GM18505 (cell line): ENCODE data around the gene ARID3A.
A peak's percentile ranks its signal among the peaks of the same experiment; 100 is the strongest.
"Not testable (repeated sequence)": the region's sequence is repeated elsewhere in the genome, so short reads cannot be mapped to it uniquely, and the experiment has no call there.

Experiments used
- ATAC-seq: cut with Tn5 transposase; IDR thresholded peaks from one replicate; pipeline ENCODE4 v1.9.1; 2021; ENCODE audit not compliant: unreplicated experiment
- POLR2A ChIP-seq: IDR thresholded peaks from 4 replicates; pipeline ENCODE4 v1.6.1; 2011; ENCODE audit warnings: borderline replicate concordance; ENCODE audit not compliant: insufficient read depth, insufficient read length; ENCODE audit errors: extremely low read depth

ARID3A gene

DNA sequence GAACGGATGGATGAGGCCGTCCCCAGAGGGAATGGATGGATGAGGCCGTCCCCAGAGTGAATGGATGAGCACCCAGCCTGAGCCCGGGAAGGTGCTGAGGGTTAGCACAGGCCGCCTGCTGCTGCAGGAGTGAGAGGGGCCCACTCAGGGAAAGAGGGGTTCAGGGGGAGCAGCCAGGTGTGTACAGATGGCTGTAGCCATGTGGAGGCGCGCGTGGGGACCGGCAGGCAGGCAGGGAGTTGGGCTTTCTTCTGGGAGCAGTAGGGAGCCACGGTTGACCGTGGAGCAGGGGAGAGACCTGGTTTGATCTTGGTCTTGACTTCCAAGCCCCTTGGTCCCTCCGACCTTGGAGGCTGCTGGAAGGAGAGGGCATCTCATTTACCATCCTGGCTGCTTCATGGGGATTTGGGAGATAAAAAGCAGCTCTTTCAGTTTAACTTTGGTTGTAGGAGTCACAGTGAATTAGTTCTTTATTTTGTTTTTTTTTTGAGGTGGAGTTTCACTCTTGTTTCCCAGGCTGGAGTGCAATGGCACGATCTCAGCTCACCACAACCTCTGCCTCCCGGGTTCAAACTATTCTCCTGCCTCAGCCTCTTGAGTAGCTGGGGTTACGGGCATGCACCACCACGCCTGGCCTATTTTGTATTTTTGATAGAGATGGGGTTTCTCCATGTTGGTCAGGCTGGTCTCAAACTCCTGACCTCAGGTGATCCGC lies 24.7 kb downstream of the ARID3A start:
- TF ChIP-seq POLR2A: peak; percentile 20
- ATAC-seq: no peak

DNA sequence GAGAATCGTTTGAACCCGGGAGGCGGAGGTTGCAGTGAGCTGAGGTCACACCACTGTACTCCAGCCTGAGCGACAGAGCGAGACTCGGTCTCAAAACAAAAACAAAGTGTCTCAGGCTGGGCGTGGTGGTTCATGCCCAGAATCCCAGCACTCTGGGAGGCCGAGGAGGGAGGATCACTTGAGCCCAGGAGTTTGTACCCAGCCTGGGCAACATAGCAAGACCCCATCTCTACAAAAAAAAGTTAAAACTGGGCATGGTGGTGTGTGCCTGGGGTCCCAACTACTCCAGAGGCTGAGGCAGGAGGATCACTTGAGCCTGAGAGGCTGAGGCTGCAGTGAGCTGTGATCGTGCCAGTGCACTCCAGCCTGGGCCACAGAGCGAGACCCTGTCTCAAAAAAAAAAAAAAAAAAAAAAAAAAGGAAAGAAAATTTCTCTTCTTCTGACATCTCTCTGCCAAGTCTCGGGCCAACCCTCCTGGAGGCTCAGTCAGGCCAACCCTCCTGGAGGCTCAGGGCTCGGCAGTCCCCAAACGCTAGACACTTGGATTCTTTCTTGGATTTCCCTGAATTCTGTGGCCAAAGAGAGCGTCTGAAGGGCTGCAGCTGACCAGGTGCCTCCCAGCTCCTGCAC lies 26.3 kb downstream of the ARID3A start:
- TF ChIP-seq POLR2A: no peak
- ATAC-seq: no peak

DNA sequence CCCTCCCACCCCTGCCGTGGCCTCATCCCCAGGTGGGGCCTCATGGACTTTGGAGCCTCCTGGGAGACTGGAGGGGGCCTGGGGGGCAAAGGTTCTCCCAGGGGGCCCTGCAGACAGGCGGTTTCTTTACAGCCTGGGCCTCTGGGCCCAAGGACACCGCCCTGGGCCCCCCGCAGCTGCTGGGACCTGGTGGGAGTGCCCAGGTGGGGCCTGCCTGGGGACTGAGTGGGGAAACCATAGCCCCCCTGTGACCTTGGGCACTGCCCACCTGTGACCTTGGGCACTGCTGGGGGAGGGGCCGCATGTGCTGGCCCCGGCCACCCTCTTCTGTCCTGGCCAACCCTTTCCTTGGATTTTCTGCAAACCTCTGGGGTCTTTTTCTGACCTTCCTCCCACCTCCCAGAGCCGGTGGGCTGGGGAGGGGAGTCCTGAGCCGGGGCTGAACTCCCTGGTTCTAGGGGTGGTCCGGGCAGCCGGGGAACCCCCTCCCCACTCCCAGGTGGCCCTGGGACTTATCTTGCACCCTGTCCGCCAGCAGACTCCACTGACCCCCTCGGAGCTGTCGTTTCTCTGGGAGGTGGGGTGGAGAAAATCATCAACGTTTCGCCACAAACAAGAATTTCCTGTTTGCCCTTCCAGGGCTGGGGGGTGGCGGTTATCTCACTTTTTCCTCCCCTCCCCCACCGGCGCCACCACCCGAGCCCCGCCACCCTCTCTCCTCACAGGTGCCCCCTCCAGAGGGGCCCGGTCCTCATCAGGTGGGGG lies 27.0 kb downstream of the ARID3A start:
- ATAC-seq: no peak
- no peak for TF ChIP-seq POLR2A

DNA sequence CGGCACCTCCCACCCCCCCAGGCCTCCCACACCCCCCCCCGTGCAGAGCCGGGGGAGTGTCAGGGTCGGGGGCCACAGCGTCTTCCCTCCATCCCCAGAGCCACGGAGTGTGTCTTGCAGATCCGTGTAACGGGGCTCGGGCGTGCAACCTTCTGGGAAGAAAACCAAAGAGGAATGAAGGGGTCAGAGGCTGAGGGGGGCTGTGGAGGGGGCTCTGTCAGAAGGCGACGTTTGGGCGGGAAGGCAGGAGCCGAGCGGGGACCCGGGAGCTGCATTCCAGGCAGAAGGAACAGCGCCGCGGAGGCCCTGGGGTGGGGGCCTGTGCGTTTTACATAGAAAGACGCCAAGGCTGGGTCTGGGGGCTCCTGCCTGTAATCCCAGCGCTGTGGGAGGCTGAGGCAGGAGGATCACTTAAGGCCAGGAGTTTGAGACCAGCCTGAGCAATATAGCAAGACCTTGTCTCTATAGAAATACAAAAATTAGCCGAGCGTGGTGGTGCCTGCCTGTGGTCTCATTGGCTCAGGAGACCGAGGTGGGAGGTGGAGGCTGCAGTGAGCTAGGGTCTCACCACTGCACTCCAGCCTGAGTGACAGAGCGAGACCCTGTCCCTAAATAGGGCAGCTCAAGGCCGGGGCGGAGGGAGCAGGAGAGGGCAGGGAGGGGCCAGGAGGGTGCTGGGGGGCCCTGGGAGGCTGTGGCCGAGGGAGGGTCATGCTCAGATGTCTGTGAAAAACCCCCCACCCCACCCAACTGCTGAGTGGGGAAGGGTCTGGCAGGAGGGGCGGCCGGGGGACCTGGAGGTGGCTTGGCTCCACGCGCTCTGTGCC lies 27.8 kb downstream of the ARID3A start:
- no peak for ATAC-seq
- TF ChIP-seq POLR2A: no peak

DNA sequence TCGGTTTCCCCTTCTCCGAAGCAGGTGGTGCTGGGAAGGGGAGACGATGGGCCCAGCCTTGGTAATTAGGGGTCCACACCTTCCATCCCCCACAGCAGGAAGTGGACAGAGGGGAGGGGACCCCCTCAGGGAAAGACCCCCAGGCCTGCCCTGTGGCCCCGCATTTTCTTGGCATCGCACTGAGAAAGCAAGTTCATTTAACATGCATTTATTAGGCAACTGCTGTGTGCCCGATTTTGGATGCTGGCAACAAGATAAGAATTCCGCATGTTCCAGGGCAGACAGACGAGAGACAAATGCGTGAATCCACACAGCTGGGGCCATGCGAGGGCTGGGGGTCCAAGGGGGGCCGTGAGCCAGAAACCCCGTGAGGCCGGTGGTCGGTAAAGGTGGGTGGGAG lies 28.4 kb downstream of the ARID3A start:
- TF ChIP-seq POLR2A: no peak
- no peak for ATAC-seq

DNA sequence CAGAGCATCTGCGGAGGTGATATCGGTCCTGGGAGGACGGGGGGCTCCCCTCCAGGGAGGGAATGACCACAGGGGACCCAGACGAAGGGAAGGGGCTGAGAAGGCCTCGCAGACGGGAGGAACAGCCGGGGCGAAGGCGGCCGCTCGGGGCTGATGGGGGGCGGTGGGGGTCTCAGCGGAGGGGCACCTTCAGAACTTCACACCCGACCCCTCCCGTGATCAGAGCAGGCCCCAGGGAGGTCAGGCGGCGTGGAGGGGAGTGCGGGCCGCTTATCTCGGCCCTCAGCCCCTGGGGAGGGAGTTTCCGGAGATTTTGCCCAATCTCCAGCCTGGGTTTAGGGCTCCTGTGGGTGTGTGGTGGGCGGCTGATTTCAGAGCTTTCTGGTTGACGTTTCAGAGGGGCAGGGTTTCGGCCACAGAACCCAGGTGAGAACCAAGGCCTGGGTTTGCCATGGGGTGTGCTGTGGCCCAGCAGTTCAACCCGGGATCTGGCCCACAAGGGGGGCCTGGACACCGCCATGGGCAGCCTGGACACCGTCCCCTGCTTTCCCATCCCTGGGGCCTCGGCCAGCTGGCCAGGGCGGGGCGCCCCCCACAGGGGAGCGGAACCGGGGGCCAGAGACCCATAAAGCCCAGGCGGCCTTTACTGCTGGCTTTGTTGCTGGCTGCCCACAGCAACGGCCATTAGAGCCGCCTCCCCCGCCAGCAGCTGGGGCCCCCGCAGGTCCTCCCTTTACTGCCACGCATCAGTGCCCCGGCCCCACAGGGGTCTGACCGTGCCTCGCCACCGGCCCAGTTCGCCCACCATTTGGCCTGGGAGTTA lies 29.0 kb downstream of the ARID3A start:
- TF ChIP-seq POLR2A: peak; percentile 68
- no peak for ATAC-seq

DNA sequence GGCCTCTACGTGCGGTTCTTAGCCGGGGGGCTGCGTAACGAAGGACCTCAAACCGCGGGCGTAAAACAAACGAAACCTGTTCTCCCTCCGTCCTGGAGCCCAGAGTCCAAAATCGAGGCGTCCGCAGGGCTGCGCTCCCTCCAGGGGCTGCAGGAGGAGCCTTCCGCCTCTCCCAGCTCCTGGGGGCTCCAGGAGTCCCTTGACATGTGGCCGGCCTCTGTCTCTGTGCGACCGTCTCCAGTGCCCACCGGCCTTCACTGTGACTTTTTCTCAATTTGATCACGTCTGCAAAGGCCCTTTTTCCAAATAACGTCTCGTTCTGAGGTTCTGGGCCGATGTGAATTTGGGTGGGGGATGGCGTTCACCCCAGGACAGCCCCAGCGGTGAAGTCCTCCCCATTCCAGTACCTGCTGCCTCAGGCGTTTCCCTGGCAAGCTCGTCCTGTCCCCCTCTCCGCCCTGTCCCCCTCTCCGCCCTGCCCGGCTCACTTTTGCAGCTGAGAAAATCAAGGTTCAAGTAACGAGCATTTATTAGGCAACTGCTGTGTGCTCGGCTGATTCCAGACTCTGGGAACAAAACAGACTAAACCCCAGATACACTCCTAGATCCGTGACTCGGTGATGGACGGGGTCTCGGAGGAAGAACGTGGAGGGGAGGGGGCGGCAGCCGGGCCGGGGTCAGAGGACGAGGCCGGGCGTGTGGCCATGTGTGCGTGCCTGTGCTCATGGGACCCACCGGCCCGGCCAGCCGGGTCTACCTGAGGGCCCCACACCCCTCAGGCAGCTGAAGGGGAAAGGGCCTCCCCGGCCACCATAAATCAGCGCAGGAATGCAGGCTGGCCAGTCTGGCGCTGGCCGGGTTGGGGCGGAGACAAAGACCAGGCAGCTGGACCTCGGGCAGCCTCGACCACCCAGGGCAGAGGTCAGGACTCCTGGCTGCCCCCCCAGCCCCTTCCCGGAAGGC lies 30.2 kb downstream of the ARID3A start:
- no peak for TF ChIP-seq POLR2A
- ATAC-seq: no peak

DNA sequence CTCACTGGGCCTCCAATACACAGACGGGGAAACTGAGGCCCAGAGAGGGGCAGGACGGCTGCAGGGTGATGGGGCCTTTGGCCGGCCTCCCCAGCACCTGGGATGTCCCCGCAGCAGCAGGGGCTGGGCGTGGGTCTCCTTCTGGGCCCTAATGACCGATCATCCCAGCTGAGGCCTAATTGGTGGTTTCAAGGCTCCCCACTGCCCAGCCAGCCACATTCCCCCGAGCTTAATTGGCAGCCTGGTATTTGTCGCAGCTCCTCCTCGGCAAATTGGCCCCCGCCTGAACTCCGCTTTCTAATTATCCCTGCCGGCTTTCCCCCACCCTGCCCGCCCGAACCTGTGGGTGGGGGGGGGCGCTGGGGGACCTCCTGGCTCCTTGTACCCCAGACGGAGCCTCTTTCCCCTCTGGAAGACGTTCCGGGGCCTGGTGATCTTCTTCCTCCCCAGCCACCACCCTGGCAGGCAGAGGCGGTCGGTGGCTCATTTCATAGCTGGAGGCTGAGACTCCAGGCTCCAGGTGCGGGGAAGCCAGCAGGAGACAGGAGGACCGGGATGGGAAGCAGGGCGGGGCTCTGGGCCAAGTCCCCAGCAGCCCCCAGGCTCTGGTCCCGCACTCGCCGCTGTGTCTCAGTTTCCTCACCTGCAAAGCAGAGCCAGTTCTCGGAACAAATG lies 31.1 kb downstream of the ARID3A start:
- no peak for ATAC-seq
- no peak for TF ChIP-seq POLR2A

DNA sequence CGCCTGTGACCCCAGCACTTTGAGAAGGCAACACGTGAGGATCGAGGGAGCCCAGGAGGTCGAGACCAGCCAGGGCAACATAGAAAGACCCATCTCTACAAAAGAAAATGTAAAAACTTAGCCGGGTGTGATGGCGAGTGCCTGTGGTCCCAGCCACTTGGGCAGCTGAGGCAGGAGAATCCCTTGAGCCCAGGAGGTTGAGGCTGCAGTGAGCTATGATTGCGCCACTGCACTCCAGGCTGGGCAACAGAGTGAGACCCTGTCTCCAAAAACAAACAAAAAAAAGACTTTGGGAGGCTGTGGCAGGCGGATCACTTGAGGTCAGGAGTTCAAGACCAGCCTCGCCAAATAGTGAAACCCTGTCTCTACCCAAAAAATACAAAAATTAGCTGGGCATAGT lies 31.7 kb downstream of the ARID3A start:
- ATAC-seq: not testable (repeated sequence)

DNA sequence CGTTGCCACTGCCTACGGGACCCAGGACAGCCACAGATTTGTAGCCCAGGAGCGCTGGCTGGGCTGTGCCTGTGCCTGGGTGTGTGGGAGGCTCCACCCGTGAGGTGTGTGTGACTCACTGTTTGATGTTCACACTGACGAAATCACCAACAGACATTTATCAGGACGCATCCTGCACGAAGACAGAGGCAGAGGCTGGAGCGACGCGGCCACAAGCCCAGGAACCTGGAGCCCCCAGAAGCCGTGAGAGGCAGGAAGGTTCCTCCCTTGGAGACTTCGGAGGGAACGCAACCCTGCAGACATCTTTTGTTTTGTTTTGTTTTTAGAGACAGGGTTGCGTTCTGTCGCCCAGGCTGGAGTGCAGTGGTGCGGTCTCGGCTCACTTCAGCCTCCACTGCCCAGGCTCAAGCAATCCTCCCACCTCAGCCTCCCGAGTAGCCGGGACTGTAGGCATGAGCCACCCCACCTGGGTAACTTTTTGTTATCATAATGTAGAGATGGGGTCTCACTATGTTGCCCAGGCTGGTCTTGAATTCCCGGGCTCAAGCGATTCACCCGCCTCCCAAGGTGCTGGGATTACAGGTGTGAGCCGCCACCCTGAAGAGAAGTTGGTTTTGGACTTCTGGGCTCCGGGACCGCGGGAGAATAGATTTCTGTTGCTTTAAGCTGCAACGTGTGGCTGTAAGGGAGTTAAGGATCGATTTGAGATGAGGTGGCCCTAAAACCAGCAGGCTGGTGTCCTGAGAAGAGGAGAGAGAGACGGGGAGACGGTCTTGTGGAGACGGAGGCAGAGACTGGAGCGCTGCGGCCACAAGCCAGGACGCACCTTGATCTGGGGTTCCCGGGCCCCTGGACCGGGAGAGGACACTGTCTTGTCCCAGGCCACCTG lies 33.4 kb downstream of the ARID3A start:
- no peak for TF ChIP-seq POLR2A
- no peak for ATAC-seq
